K562 (cell line): ENCODE data around the gene POU2F1. TPM values are rescaled to one million over a fixed set of nuclear protein-coding genes. Genes with fewer than 3 reads are reported as not detected.

ENCODE experiments used
- ATAC-seq: fragments of 200-7000 bp; cut with Tn5 transposase; 3 replicates; pipeline ENCODE4 v1.9.1; 2020; ENCODE audit warnings: moderate library complexity
- BruUV-seq: library from RNA; stranded (reverse); fragments of 400-500 nt; replicated peaks from 2 replicates; lab custom pipeline; 2021; lab: Mats Ljungman, UMichigan
- CTCF ChIA-PET: fragments of 300-600 bp; formaldehyde crosslinking; extraction: SDS; loops from one replicate; lab custom pipeline; 2021; ENCODE audit warnings: low intra/inter-chr PET ratio; lab: Yijun Ruan, JAX
- POLR2A ChIA-PET: fragments of 300-600, 350-650 bp; sonication (Branson Sonifier 250); formaldehyde crosslinking; extraction: SDS; loops from one replicate; lab custom pipeline; 2021; ENCODE audit warnings: antibody characterized with exemption, inconsistent platforms; lab: Yijun Ruan, JAX
- DNase-seq, 4 experiments: peaks; one replicate each; pipeline versions ENCODE4 v3.0.0 to v3.0.0-alpha.2; 2011 to 2018; ENCODE audit warnings: low spot score in 3 of 4, mixed read lengths in 3 of 4; ENCODE audit errors: extremely low read depth in 1 of 4
- FAIRE-seq: peaks from 2 replicates; lab custom pipeline; 2011; peaks lifted over from hg19 to GRCh38; lab: Jason Lieb, UNC
- H2AFZ ChIP-seq: 2 replicates; pipeline ENCODE4 v1.6.0; 2011; ENCODE audit warnings: low read depth, low read length, control low read depth, inconsistent platforms
- H3K27ac ChIP-seq: fragments of 200-600 bp; 3 replicates; pipeline ENCODE4 v1.8.0; 2011; ENCODE audit warnings: low read depth, mild to moderate bottlenecking, control low read depth, inconsistent platforms, low read length, moderate library complexity, mixed read lengths; ENCODE audit errors: extremely low read depth
- H3K27me3 ChIP-seq, 2 experiments: fragments of 300-600 bp in 1 of 2; 2 replicates in 1 of 2; 3 replicates in 1 of 2; pipeline versions ENCODE4 v1.6.0 to v1.8.0; 2011; ENCODE audit warnings: inconsistent platforms in 2 of 2, low read length in 2 of 2, mild to moderate bottlenecking in 1 of 2, mixed read lengths in 1 of 2, moderate library complexity in 1 of 2; ENCODE audit not compliant: control insufficient read depth in 2 of 2, insufficient read depth in 2 of 2
- H3K36me3 ChIP-seq: fragments of 300-600 bp; 3 replicates; pipeline ENCODE4 v1.8.0; 2011; ENCODE audit warnings: mild to moderate bottlenecking, low read length, inconsistent platforms; ENCODE audit not compliant: control insufficient read depth, insufficient read depth
- H3K4me1 ChIP-seq, 2 experiments: fragments of 200-600 bp in 1 of 2; replicated peaks in 1 of 2; 2 replicates in 1 of 2; 3 replicates in 1 of 2; pipeline versions ENCODE4 v1.5.1 to v1.8.0; 2011; ENCODE audit warnings: inconsistent platforms in 2 of 2, low read length in 2 of 2, mild to moderate bottlenecking in 1 of 2, mixed read lengths in 1 of 2, moderate library complexity in 1 of 2; ENCODE audit not compliant: control insufficient read depth in 2 of 2, insufficient read depth in 2 of 2
- H3K4me2 ChIP-seq: 2 replicates; pipeline ENCODE4 v1.6.1; 2011; ENCODE audit warnings: low read length, control low read depth, inconsistent platforms, mixed read lengths; ENCODE audit not compliant: insufficient read depth
- H3K4me3 ChIP-seq: fragments of 200-600 bp; sonication (generic), shearing (Covaris generic); 2 replicates; pipeline ENCODE4 v1.5.1; 2016; ENCODE audit warnings: control low read depth, inconsistent platforms
- H3K79me2 ChIP-seq: fragments of 200-600 bp; 3 replicates; pipeline ENCODE4 v1.8.0; 2011; ENCODE audit warnings: low read length, inconsistent platforms; ENCODE audit not compliant: control insufficient read depth, insufficient read depth
- H3K9ac ChIP-seq, 2 experiments: 2 replicates each; pipeline versions ENCODE4 v1.6.0 to v1.6.1; 2011; ENCODE audit warnings: low read depth in 2 of 2, low read length in 2 of 2, control low read depth in 1 of 2, inconsistent platforms in 1 of 2, mild to moderate bottlenecking in 1 of 2, mixed read lengths in 1 of 2; ENCODE audit not compliant: insufficient read depth in 1 of 2
- H3K9me1 ChIP-seq: one replicate; pipeline ENCODE4 v1.6.0; 2011; ENCODE audit warnings: inconsistent platforms, mild to moderate bottlenecking, low read length, moderate library complexity; ENCODE audit not compliant: control insufficient read depth, insufficient read depth
- H3K9me3 ChIP-seq: replicated peaks from 2 replicates; pipeline ENCODE4 v1.5.1; 2011; ENCODE audit warnings: low read depth, low read length, inconsistent platforms; ENCODE audit not compliant: control insufficient read depth, insufficient read depth
- H4K20me1 ChIP-seq: replicated peaks from 2 replicates; pipeline ENCODE4 v1.6.1; 2011; ENCODE audit warnings: low read length, inconsistent platforms, mixed read lengths; ENCODE audit not compliant: control insufficient read depth, insufficient read depth
- CHD4 ChIP-seq: fragments of 200-600 bp; sonication (generic); IDR thresholded peaks from 3 replicates; pipeline ENCODE4 v1.6.1; 2012; ENCODE audit warnings: low read depth, mild to moderate bottlenecking, mixed read lengths, low read length, inconsistent platforms; ENCODE audit not compliant: insufficient read depth, insufficient replicate concordance, poor library complexity, severe bottlenecking
- CTCF ChIP-seq, 3 experiments: IDR thresholded peaks in 2 of 3; conservative IDR thresholded peaks in 1 of 3; 2 replicates each; pipeline ENCODE4 v1.5.1; 2011 to 2012; ENCODE audit warnings: low read length in 3 of 3, mild to moderate bottlenecking in 3 of 3, control low read depth in 2 of 3, improper control_type of control experiment in 1 of 3, inconsistent platforms in 1 of 3, low read depth in 1 of 3, mixed read lengths in 1 of 3, moderate library complexity in 1 of 3; ENCODE audit not compliant: insufficient read depth in 2 of 3
- KLF6 ChIP-seq: fragments of 250-450 bp; sonication (Bioruptor Pico); IDR thresholded peaks from 2 replicates; pipeline ENCODE4 v1.4.0; 2020; ENCODE audit warnings: mild to moderate bottlenecking, moderate library complexity, borderline replicate concordance
- POLR2A ChIP-seq: fragments of 450-650 bp; conservative IDR thresholded peaks from 2 replicates; pipeline ENCODE4 v1.6.1; 2016
- ZBTB43 ChIP-seq: sonication (generic); formaldehyde crosslinking; IDR thresholded peaks from 2 replicates; pipeline ENCODE4 v1.8.0; 2023; ENCODE audit warnings: mild to moderate bottlenecking, missing genetic modification reagents
- ZNF165 ChIP-seq: fragments of 250-450 bp; sonication (Bioruptor Pico); IDR thresholded peaks from 2 replicates; pipeline ENCODE4 v1.4.0; 2020; ENCODE audit warnings: borderline replicate concordance
- ZNF263 ChIP-seq: sonication (generic); formaldehyde crosslinking; IDR thresholded peaks from 2 replicates; pipeline ENCODE4 v1.8.0; 2022; ENCODE audit warnings: mild to moderate bottlenecking, missing genetic modification reagents, borderline replicate concordance
- WGBS: fragments of 100-300 bp; shearing (Covaris generic); methylation state at CpG from one replicate; pipeline ENCODE4 v1.1.6; 2016; ENCODE audit warnings: low coverage, mixed read lengths; ENCODE audit not compliant: insufficient coverage; ENCODE audit errors: missing lambda C conversion rate; 5-methylcytosine and 5-hydroxymethylcytosine counted together
- in situ Hi-C: fragments of 300-500 bp; cut with MboI; formaldehyde crosslinking; loops from 4 replicates; pipeline ENCODE4 v1.15.0; 2018; ENCODE audit warnings: inconsistent platforms, mixed read lengths
- intact Hi-C: fragments of 100-400 bp; cut with micrococcal nuclease; formaldehyde crosslinking; loops from 2 replicates; pipeline ENCODE4 v1.14.2; 2022
- polyA plus RNA-seq, 8 experiments: library from polyadenylated mRNA; depleted of rRNA in 4 of 8; stranded (reverse) in 5 of 8; unstranded in 3 of 8; fragments of >200 nt; fragmentation: Nextera tagmentation in 2 of 8; fragmentation: Illumina TruSeq in 1 of 8; extraction: Ambion mirVana in 2 of 8; extraction: Trizol in 1 of 8; gene quantifications; 2 replicates each; pipeline versions ENCODE4 v1.2.1 to v1.2.3, GENCODE V29; 2011 to 2014; ENCODE audit warnings: inconsistent platforms in 1 of 8, missing spikeins in 1 of 8
- total RNA-seq, 7 experiments: library from RNA; depleted of rRNA in 6 of 7; stranded (reverse); fragments of >200 nt in 6 of 7; fragmentation: Illumina TruSeq in 2 of 7; extraction: Trizol in 2 of 7; gene quantifications; 2 replicates each; pipeline versions ENCODE4 v1.2.1 to v1.2.3, GENCODE V29; 2011 to 2021; ENCODE audit warnings: low replicate concordance in 1 of 7
- TF ChIP-seq, protein P1 (sequence below): fragments of 450-650 bp; conservative IDR thresholded peaks from 2 replicates; pipeline ENCODE4 v1.6.1; 2016; ENCODE audit warnings: missing genetic modification characterization, low read depth, mild to moderate bottlenecking, missing compliant biosample characterization, moderate library complexity

The POU2F1 gene
- total and polyA plus RNA-seq, 9 of the 15 experiments (the other 6 are each of a cell fraction or from before 2014, with no cell fraction given) = 2.6 to 22.3 (median 8.8) TPM

- TF ChIP-seq, protein P1, sequence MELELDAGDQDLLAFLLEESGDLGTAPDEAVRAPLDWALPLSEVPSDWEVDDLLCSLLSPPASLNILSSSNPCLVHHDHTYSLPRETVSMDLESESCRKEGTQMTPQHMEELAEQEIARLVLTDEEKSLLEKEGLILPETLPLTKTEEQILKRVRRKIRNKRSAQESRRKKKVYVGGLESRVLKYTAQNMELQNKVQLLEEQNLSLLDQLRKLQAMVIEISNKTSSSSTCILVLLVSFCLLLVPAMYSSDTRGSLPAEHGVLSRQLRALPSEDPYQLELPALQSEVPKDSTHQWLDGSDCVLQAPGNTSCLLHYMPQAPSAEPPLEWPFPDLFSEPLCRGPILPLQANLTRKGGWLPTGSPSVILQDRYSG = no peak
- TF ChIP-seq ZNF263 (CRISPR knock-in tag) (no peak), ZNF165 (CRISPR knock-in tag) (0 out of 2 replicates have a peak, but pooled peaks have one; percentile 1), CHD4 (no peak), CTCF (IDR thresholded peaks at IDR 0.05 in 2 of 3, conservative IDR thresholded peaks at IDR 0.05 in 1 of 3; ENCODE audit: insufficient read depth in 2 of 3, low read depth in 1 of 3, low read length in 3 of 3) (peak; percentile 62 to 93 (median 93))
Observed at GRCh38 chr1:167220537-167221125, at the start of gene POU2F1 (continued).

DNA sequence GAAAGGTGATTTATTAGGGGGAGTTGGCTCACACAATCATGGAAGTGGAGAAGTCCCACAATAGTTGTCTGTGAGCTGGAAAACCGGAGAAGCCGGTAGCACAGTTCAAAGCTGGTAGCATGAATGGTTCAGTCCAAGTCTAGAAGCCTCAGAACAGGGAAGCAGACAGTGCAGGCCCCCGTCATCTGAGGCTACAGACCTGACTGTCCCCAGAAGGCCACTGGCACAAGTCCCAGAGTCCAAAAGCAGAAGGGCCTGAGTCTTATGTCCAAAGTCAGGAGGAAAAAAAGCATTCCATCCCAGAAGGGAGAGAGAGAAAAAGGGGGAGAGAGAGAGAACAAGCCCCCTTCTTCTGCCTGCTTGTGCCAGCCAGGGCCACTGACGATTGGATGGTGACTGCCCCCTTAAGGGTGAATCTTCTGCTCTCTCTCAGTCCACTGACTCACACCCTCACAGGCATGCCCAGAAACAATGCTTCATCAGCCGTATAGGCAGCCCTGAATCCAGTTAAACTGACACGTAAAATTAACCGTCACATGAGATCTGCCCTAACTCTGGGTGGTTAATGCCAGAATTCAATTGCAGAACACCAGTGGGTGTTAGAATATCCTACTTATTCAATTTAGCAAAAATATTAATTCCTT lies 49.3 kb upstream of the POU2F1 start:
- no peaks in the 10 kb centered on the region for H4K20me1 ChIP-seq
- in situ Hi-C loops (no loop called here), intact Hi-C loops (no loop called here)
- ATAC-seq (0 out of 3 replicates have a peak, but pooled peaks have one; percentile 33), DNase-seq (no peak), FAIRE-seq (no peak)
- no peaks in the 10 kb centered on the region for H3K9me3 ChIP-seq
- no TSS peak for BruUV-seq
- H3K27me3 ChIP-seq = peaks cover 32 to 37% of the 10 kb centered on the region in 2 experiments
- H3K79me2 ChIP-seq = no peaks in the 10 kb centered on the region
- H3K9ac ChIP-seq = no peak overlapping the region
- no peaks in the 10 kb centered on the region for H3K9me1 ChIP-seq
- WGBS = 1% methylated on average over 7 of the region's 7 CpGs
- no peak overlapping the region for H3K4me2 ChIP-seq
- no peak overlapping the region for H3K27ac ChIP-seq
- no peak for TF ChIP-seq POLR2A
- TF ChIP-seq ZBTB43 = no peak
- no peak for TF ChIP-seq KLF6 (CRISPR knock-in tag)
- H3K4me1 ChIP-seq = no peaks in the 10 kb centered on the region
- H3K4me3 ChIP-seq = no peak overlapping the region
- POLR2A ChIA-PET = no interaction called here
- no peak overlapping the region for H2AFZ ChIP-seq
- CTCF ChIA-PET = no interaction called here
- no peaks in the 10 kb centered on the region for H3K36me3 ChIP-seq
